Trophoblast cell (in vitro differentiated cells and primary cell): ENCODE measurements around the gene FAM210B.
"Not testable (repeated sequence)": the region's sequence is repeated elsewhere in the genome, so short reads cannot be mapped to it uniquely, and the experiment has no call there.

ENCODE experiments used
- DNase-seq, 2 donors: peaks; one replicate each; pipeline ENCODE4 v3.0.0-alpha.2; 2016
- H2AFZ ChIP-seq: 2 replicates; pipeline ENCODE4 v1.6.1; 2013; ENCODE audit warnings: low read length, moderate library complexity, mild to moderate bottlenecking; ENCODE audit not compliant: insufficient read depth, poor library complexity
- H2AK5ac ChIP-seq: 2 replicates; pipeline ENCODE4 v1.6.1; 2013; ENCODE audit warnings: mild to moderate bottlenecking, low read length
- H2BK120ac ChIP-seq: 2 replicates; pipeline ENCODE4 v1.6.1; 2013; ENCODE audit warnings: low read length, mild to moderate bottlenecking, moderate library complexity; ENCODE audit not compliant: insufficient read depth, poor library complexity
- H2BK12ac ChIP-seq: 2 replicates; pipeline ENCODE4 v1.6.1; 2013; ENCODE audit warnings: mild to moderate bottlenecking, low read length, moderate library complexity
- H2BK5ac ChIP-seq: 2 replicates; pipeline ENCODE4 v1.6.1; 2013; ENCODE audit warnings: low read length, low read depth, moderate library complexity, mild to moderate bottlenecking; ENCODE audit not compliant: poor library complexity
- H3K14ac ChIP-seq: 2 replicates; pipeline ENCODE4 v1.6.1; 2013; ENCODE audit warnings: mild to moderate bottlenecking, low read length
- H3K18ac ChIP-seq: 2 replicates; pipeline ENCODE4 v1.6.1; 2013; ENCODE audit warnings: mild to moderate bottlenecking, low read length
- H3K23ac ChIP-seq: 2 replicates; pipeline ENCODE4 v1.6.1; 2013; ENCODE audit warnings: low read length
- H3K27ac ChIP-seq: 2 replicates; pipeline ENCODE4 v1.5.1; 2013; ENCODE audit warnings: low read depth, mild to moderate bottlenecking, inconsistent platforms, low read length, moderate library complexity
- H3K27me3 ChIP-seq: 2 replicates; pipeline ENCODE4 v1.6.1; 2013; ENCODE audit warnings: inconsistent platforms, mild to moderate bottlenecking, low read length, moderate library complexity; ENCODE audit not compliant: insufficient read depth
- H3K36me3 ChIP-seq, 2 experiments: 1 replicate in 1 of 2; 2 replicates in 1 of 2; pipeline ENCODE4 v1.6.1; 2013; ENCODE audit warnings: low read length in 2 of 2, mild to moderate bottlenecking in 2 of 2, moderate library complexity in 1 of 2; ENCODE audit not compliant: insufficient read depth in 2 of 2, control insufficient read depth in 1 of 2
- H3K4ac ChIP-seq: 2 replicates; pipeline ENCODE4 v1.6.1; 2013; ENCODE audit warnings: low read depth, mild to moderate bottlenecking, low read length, moderate library complexity
- H3K4me1 ChIP-seq, 2 experiments: 1 replicate in 1 of 2; 2 replicates in 1 of 2; pipeline ENCODE4 v1.6.1; 2013; ENCODE audit warnings: low read length in 2 of 2, mild to moderate bottlenecking in 2 of 2, moderate library complexity in 1 of 2; ENCODE audit not compliant: insufficient read depth in 2 of 2, control insufficient read depth in 1 of 2
- H3K4me2 ChIP-seq: 2 replicates; pipeline ENCODE4 v1.6.1; 2013; ENCODE audit warnings: inconsistent platforms, mild to moderate bottlenecking, low read length, moderate library complexity
- H3K4me3 ChIP-seq: 2 replicates; pipeline ENCODE4 v1.5.1; 2013; ENCODE audit warnings: mild to moderate bottlenecking, low read depth, low read length, inconsistent platforms
- H3K79me1 ChIP-seq: one replicate; pipeline ENCODE4 v1.6.1; 2013; ENCODE audit warnings: low read length
- H3K79me2 ChIP-seq: 2 replicates; pipeline ENCODE4 v1.6.1; 2013; ENCODE audit warnings: low read length, mild to moderate bottlenecking; ENCODE audit not compliant: control insufficient read depth, insufficient read depth, poor library complexity
- H3K9ac ChIP-seq: 2 replicates; pipeline ENCODE4 v1.6.1; 2013; ENCODE audit warnings: mild to moderate bottlenecking, low read length
- H3K9me3 ChIP-seq: 2 replicates; pipeline ENCODE4 v1.6.1; 2013; ENCODE audit warnings: low read depth, mild to moderate bottlenecking, control low read depth, inconsistent platforms, low read length; ENCODE audit not compliant: insufficient read depth
- H4K12ac ChIP-seq: 2 replicates; pipeline ENCODE4 v1.6.1; 2013; ENCODE audit warnings: low read depth, mild to moderate bottlenecking, low read length, moderate library complexity
- H4K8ac ChIP-seq: 2 replicates; pipeline ENCODE4 v1.6.1; 2013; ENCODE audit warnings: low read depth, mild to moderate bottlenecking, low read length, moderate library complexity
- H4K91ac ChIP-seq: one replicate; pipeline ENCODE4 v1.6.1; 2013; ENCODE audit warnings: low read depth, mild to moderate bottlenecking, low read length, moderate library complexity
- WGBS: extraction: QIAGEN DNeasy Blood & Tissue Kit; methylation state at CpG from one replicate; pipeline ENCODE4 v1.1.7; 2013; ENCODE audit warnings: missing lambda C conversion rate; ENCODE audit not compliant: insufficient read length, insufficient coverage; ENCODE audit errors: extremely low coverage; 5-methylcytosine and 5-hydroxymethylcytosine counted together

The FAM210B gene

DNA sequence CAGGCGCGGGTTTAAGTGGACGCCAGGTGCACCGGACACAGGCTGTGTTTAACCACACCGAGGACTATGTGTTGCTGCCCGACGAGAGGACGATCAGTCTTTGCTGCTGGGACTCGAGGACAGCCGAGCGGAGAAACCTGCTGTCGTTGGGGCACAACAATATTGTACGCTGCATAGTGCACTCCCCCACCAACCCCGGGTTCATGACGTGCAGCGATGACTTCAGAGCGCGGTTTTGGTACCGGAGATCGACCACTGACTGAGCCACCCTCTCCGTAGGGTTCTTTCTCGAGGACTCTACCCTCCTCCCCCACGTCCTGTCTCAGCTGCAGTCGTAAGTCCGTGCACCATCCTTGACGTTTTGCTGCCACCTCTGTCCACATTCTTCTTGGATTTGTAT, 44.7 kb downstream of the FAM210B start:
- no peak for DNase-seq
- Histone ChIP-seq H3K9ac (no peak overlapping the region), H2BK5ac (no peak overlapping the region), H3K9me3 (peaks cover 2% of the 10 kb centered on the region), H3K14ac (no peak overlapping the region), H2AK5ac (no peak overlapping the region), H2BK12ac (no peak overlapping the region), H3K79me1 (no peaks in the 10 kb centered on the region), H2AFZ (no peak overlapping the region), H4K8ac (no peak overlapping the region), H3K27ac (no peak overlapping the region), H2BK120ac (no peak overlapping the region), H3K27me3 (no peaks in the 10 kb centered on the region), H3K79me2 (no peaks in the 10 kb centered on the region), H3K4me1 (no peaks in the 10 kb centered on the region), H3K4me3 (no peak overlapping the region), H3K36me3 (peaks cover 23 to 40% of the 10 kb centered on the region in 2 experiments), H3K23ac (no peak overlapping the region), H3K4me2 (no peak overlapping the region), H4K91ac (no peak overlapping the region), H3K18ac (no peak overlapping the region), H3K4ac (no peak overlapping the region), H4K12ac (no peak overlapping the region)
- no CpG with 5 or more reads among the region's 26 CpGs for WGBS

DNA sequence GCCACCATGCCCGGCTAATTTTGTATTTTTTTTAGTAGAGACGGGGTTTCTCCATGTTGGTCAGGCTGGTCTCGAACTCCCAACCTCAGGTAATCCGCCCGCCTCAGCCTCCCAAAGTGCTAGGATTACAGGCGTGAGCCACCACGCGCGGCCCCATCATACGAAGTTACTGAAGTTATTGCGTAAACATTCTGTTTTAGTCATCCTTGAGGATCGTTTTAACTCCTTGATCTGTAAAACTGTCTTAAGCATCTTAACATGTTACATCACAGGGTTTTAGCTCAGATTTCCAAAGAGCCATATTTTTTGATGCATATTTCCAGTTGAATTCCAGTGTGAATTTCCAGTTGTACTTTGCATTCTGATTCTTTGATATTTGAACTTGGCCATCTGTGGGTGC, 46.6 kb downstream of the FAM210B start:
- not testable (repeated sequence) for H2AFZ ChIP-seq, H2BK5ac ChIP-seq, H3K27me3 ChIP-seq, H3K4me2 ChIP-seq, H2AK5ac ChIP-seq, H3K27ac ChIP-seq, H4K91ac ChIP-seq, H4K12ac ChIP-seq, H3K9ac ChIP-seq, H3K23ac ChIP-seq, H3K14ac ChIP-seq, H3K4me1 ChIP-seq, H2BK120ac ChIP-seq, H3K4me3 ChIP-seq, H3K79me1 ChIP-seq, H4K8ac ChIP-seq, H3K9me3 ChIP-seq, H3K18ac ChIP-seq, H2BK12ac ChIP-seq, H3K79me2 ChIP-seq, H3K4ac ChIP-seq
- peaks cover 23 to 32% of the 10 kb centered on the region in 2 experiments for H3K36me3 ChIP-seq
- peak; percentile 77 to 94 for DNase-seq
- no CpG with 5 or more reads among the region's 12 CpGs for WGBS

DNA sequence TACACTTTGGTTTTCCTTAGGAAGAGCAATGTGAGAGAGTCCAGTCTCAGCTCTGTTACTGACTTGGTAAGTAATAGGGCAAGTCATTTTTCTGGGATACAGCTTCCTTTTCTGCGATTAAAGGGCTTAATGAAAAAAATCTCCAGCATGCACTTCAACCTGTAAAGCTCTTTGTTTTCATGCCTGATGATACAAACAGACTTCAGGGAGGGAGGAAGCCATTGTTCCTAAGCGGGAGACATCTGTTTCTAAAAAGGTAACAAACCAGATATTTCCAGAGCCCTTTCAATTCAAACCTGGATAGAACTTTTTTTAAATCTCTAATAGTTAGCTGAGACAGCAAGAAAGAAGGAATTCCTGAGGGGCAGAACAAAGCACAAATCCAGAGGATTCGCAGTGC, 48.1 kb downstream of the FAM210B start:
- Histone ChIP-seq H3K4me2 (no peak overlapping the region), H4K8ac (no peak overlapping the region), H3K27ac (no peak overlapping the region), H2AK5ac (no peak overlapping the region), H2BK5ac (no peak overlapping the region), H3K18ac (no peak overlapping the region), H2BK12ac (no peak overlapping the region), H4K91ac (no peak overlapping the region), H3K79me1 (no peaks in the 10 kb centered on the region), H3K23ac (no peak overlapping the region), H4K12ac (no peak overlapping the region), H2AFZ (no peak overlapping the region), H3K79me2 (no peaks in the 10 kb centered on the region), H3K4ac (no peak overlapping the region), H3K14ac (no peak overlapping the region), H3K27me3 (no peaks in the 10 kb centered on the region), H3K4me1 (no peaks in the 10 kb centered on the region), H3K36me3 (peaks cover 22 to 29% of the 10 kb centered on the region in 2 experiments), H2BK120ac (no peak overlapping the region), H3K9ac (no peak overlapping the region), H3K4me3 (no peak overlapping the region), H3K9me3 (peaks cover 2% of the 10 kb centered on the region)
- DNase-seq = no peak
- WGBS = no CpG with 5 or more reads among the region's 3 CpGs

DNA sequence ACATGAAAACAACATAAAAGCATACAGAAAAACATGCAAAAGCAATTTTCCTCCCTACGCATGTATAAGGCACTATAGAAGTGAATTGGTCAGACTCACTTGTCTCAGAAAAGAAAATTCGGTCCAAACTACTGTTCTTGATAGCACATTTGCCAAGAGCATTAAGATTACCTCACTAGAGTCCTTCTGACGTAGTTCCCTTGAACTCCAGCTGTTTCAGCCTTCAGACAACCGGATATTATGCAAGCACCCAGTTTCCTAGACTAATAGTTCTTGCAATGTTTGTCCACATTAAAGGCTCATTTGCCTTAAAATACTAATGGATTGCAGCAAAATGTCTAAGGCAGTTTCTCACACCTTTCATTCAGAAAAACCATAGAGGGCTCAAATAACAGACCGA, 50.7 kb downstream of the FAM210B start:
- H3K9me3 ChIP-seq = no peaks in the 10 kb centered on the region
- no peak overlapping the region for H3K27ac ChIP-seq

More for the DNA sequence above, 50.7 kb downstream of the FAM210B start:
- Histone ChIP-seq H3K4me2 (no peak overlapping the region), H2AFZ (no peak overlapping the region), H4K8ac (no peak overlapping the region), H3K14ac (no peak overlapping the region), H3K79me1 (no peaks in the 10 kb centered on the region), H3K23ac (no peak overlapping the region), H3K4ac (no peak overlapping the region), H4K12ac (no peak overlapping the region), H3K4me1 (no peaks in the 10 kb centered on the region), H3K79me2 (no peaks in the 10 kb centered on the region), H3K4me3 (no peak overlapping the region), H4K91ac (no peak overlapping the region), H3K36me3 (peaks cover 14 to 19% of the 10 kb centered on the region in 2 experiments), H3K27me3 (no peaks in the 10 kb centered on the region), H3K18ac (no peak overlapping the region), H2BK12ac (no peak overlapping the region), H2AK5ac (no peak overlapping the region), H3K9ac (no peak overlapping the region), H2BK120ac (no peak overlapping the region), H2BK5ac (no peak overlapping the region)
- no peak for DNase-seq
- WGBS = no CpG with 5 or more reads among the region's 5 CpGs
